ENCODE results near the gene RPS8. TPM values are rescaled to one million over a fixed set of nuclear protein-coding genes. Genes with fewer than 3 reads are reported as not detected.

RPS8 gene
- total RNA-seq, 1 experiment from 2014 or later, result 1,467 TPM

DNA sequence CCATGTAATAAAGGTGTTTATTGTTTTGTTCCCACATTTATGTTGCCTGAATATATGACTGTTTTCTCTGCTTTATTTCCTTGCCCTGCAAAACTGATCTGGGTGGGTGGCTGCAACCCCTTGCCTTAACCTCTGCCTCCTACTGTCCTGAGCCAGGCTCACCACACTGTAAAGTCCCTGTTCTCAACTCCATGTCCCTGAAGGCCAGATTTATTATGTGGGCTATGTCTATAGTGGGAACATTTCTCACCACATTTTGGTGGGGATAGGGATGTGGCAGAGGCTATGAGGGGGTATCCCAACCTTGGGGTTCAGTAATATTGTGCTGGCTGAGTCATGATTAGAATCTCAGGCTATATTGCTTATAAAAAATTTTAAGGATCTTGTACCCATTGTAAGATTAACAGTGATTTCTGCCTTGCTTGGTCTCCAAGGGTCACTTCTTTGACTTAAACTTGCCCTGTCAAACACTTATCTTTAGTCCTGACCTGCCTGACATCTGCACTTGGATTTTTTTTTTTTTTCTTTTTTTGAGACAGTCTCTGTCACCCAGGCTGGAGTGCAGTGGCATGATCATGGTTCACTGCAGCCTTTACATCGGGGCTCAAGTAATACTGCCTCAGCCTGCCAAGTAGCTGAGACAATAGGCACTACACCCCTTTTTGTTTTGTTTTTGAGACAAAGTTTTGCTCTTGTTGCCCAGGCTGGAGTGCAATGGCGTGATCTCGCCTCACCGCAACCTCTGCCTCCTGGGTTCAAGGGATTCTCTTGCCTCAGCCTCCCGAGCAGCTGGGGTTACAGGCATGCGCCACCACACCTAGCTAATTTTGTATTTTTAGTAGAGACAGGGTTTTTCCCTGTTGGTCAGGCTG is 3.6 kb downstream of the RPS8 start:
- Histone ChIP-seq H3K36me3 (ENCODE audit: control insufficient read depth, insufficient read depth, low read length) (peaks cover 4% of the 10 kb centered on the region), H3K27me3 (replicated peaks; ENCODE audit: control insufficient read depth, insufficient read depth, low read length) (no peaks in the 10 kb centered on the region), H3K4me1 (peaks cover 6% of the 10 kb centered on the region), H3K9me3 (no peaks in the 10 kb centered on the region), H3K4me3 (ENCODE audit: low read depth, low read length) (no peak overlapping the region)
- Mint-ChIP-seq H3K27ac (ENCODE audit: unreplicated experiment) (peak overlapping the region; percentile 35), H3K9me3 (ENCODE audit: unreplicated experiment) (no peaks in the 10 kb centered on the region), H3K4me1 (ENCODE audit: low read depth, unreplicated experiment) (no peaks in the 10 kb centered on the region), H3K36me3 (ENCODE audit: insufficient read depth, unreplicated experiment) (peaks cover 82% of the 10 kb centered on the region), H3K4me3 (ENCODE audit: unreplicated experiment) (peak overlapping the region; percentile 55), H3K27me3 (ENCODE audit: insufficient read depth, unreplicated experiment) (no peaks in the 10 kb centered on the region)
- no peak for DNase-seq
- ChIA-PET POLR2A (no interaction called here), CTCF (no interaction called here)
- intact Hi-C loops (cut with micrococcal nuclease; ENCODE audit: unreplicated experiment), result no loop called here
- TF ChIP-seq, protein P1, sequence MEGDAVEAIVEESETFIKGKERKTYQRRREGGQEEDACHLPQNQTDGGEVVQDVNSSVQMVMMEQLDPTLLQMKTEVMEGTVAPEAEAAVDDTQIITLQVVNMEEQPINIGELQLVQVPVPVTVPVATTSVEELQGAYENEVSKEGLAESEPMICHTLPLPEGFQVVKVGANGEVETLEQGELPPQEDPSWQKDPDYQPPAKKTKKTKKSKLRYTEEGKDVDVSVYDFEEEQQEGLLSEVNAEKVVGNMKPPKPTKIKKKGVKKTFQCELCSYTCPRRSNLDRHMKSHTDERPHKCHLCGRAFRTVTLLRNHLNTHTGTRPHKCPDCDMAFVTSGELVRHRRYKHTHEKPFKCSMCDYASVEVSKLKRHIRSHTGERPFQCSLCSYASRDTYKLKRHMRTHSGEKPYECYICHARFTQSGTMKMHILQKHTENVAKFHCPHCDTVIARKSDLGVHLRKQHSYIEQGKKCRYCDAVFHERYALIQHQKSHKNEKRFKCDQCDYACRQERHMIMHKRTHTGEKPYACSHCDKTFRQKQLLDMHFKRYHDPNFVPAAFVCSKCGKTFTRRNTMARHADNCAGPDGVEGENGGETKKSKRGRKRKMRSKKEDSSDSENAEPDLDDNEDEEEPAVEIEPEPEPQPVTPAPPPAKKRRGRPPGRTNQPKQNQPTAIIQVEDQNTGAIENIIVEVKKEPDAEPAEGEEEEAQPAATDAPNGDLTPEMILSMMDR (IDR thresholded peaks at IDR 0.05; ENCODE audit: insufficient read depth in 1 of 2, low read depth in 1 of 2, low read length in 1 of 2, severe bottlenecking in 1 of 2, unreplicated experiment in 1 of 2), result no peak
- no TSS peak for BruUV-seq (replicated peaks)

DNA sequence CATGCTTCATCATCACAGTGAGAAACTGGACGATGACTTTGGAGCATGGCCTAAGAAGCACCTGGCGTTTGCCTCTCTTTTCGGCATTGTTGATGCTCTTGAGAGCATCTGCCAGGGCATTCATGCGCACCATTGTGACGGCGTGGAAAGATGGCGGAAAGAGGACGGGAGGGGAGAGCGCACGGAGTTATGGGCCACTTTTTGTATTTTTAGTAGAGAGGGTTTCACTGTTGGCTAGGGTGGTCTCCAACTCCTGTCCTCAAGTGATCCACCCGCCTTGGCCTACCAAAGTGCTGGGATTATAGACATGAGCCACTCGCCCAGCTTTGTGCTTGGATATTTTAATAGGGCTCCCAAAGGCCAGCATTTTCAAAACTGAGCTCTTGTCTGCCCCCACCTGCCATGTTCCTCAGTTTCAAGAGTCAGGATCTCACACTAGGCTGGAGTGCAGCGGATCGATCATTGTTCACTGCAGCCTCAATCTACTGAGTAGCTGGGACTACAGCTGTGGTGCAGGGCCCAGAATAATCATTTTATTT is 5.3 kb downstream of the RPS8 start:
- TF ChIP-seq, protein P1 (IDR thresholded peaks at IDR 0.05; ENCODE audit: insufficient read depth in 1 of 2, low read depth in 1 of 2, low read length in 1 of 2, severe bottlenecking in 1 of 2, unreplicated experiment in 1 of 2), result no peak
- POLR2A ChIA-PET, result interaction anchor here (0.5 to 1.4 kb wide), 5 partner anchors 11 to 164 kb away, joined by 3 to 9 read pairs (median 3); no protein-coding TSS in a partner anchor
- H3K27me3 ChIP-seq (replicated peaks; ENCODE audit: control insufficient read depth, insufficient read depth, low read length), result no peaks in the 10 kb centered on the region
- intact Hi-C loops (cut with micrococcal nuclease; ENCODE audit: unreplicated experiment), result no loop called here
- peaks cover 4% of the 10 kb centered on the region for H3K36me3 ChIP-seq (ENCODE audit: control insufficient read depth, insufficient read depth, low read length)
- Mint-ChIP-seq H3K27me3 (ENCODE audit: insufficient read depth, unreplicated experiment) (no peaks in the 10 kb centered on the region), H3K36me3 (ENCODE audit: insufficient read depth, unreplicated experiment) (peaks cover 73% of the 10 kb centered on the region), H3K27ac (ENCODE audit: unreplicated experiment) (no peak overlapping the region), H3K4me3 (ENCODE audit: unreplicated experiment) (no peak overlapping the region), H3K4me1 (ENCODE audit: low read depth, unreplicated experiment) (no peaks in the 10 kb centered on the region), H3K9me3 (ENCODE audit: unreplicated experiment) (no peaks in the 10 kb centered on the region)
- BruUV-seq (replicated peaks), result no TSS peak
- no peak for DNase-seq
- CTCF ChIA-PET, result no interaction called here
- H3K4me1 ChIP-seq, result peaks cover 3% of the 10 kb centered on the region
- no peak overlapping the region for H3K4me3 ChIP-seq (ENCODE audit: low read depth, low read length)
- no peaks in the 10 kb centered on the region for H3K9me3 ChIP-seq

DNA sequence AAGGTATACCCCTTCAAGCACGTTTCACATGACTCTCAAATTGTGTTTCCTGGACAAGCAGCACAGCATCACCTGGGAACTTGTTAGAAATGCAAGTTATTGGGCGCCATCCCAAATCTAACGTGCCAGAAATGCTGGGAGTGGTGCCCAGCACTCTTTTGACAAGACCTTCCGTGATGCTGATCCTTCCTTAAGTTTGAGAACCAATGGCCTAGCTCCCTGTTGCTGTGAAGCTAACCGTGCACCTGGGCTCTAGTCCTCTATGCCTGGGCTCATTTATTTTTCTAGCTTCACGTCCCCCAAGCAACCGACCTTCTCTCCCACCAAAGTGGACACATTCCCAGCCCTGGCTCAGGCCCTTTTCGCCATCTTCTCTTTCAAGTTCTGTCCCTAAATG is 8.4 kb downstream of the RPS8 start:
- no peaks in the 10 kb centered on the region for H3K9me3 Mint-ChIP-seq (ENCODE audit: unreplicated experiment)
- POLR2A ChIA-PET, result interaction anchor here (1.2 kb wide), 1 partner anchor 17 kb away, joined by 6 read pairs; the partner anchor contains the start of gene PLK3
- Histone ChIP-seq H3K27me3 (replicated peaks; ENCODE audit: control insufficient read depth, insufficient read depth, low read length) (no peaks in the 10 kb centered on the region), H3K36me3 (ENCODE audit: control insufficient read depth, insufficient read depth, low read length) (no peaks in the 10 kb centered on the region), H3K4me3 (ENCODE audit: low read depth, low read length) (no peak overlapping the region), H3K9me3 (no peaks in the 10 kb centered on the region), H3K4me1 (no peaks in the 10 kb centered on the region)
- no peak overlapping the region for H3K27ac Mint-ChIP-seq (ENCODE audit: unreplicated experiment)
- TF ChIP-seq, protein P1 (IDR thresholded peaks at IDR 0.05; ENCODE audit: insufficient read depth in 1 of 2, low read depth in 1 of 2, low read length in 1 of 2, severe bottlenecking in 1 of 2, unreplicated experiment in 1 of 2), result no peak
- H3K4me3 Mint-ChIP-seq (ENCODE audit: unreplicated experiment), result no peak overlapping the region
- H3K4me1 Mint-ChIP-seq (ENCODE audit: low read depth, unreplicated experiment), result no peaks in the 10 kb centered on the region
- CTCF ChIA-PET, result no interaction called here
- intact Hi-C loops (cut with micrococcal nuclease; ENCODE audit: unreplicated experiment), result no loop called here
- H3K36me3 Mint-ChIP-seq (ENCODE audit: insufficient read depth, unreplicated experiment), result peaks cover 43% of the 10 kb centered on the region
- no peak for DNase-seq
- no TSS peak for BruUV-seq (replicated peaks)
- no peaks in the 10 kb centered on the region for H3K27me3 Mint-ChIP-seq (ENCODE audit: insufficient read depth, unreplicated experiment)

All from Caco-2 (cell line).